Measurements from ENCODE around the gene DLGAP4.

DNA sequence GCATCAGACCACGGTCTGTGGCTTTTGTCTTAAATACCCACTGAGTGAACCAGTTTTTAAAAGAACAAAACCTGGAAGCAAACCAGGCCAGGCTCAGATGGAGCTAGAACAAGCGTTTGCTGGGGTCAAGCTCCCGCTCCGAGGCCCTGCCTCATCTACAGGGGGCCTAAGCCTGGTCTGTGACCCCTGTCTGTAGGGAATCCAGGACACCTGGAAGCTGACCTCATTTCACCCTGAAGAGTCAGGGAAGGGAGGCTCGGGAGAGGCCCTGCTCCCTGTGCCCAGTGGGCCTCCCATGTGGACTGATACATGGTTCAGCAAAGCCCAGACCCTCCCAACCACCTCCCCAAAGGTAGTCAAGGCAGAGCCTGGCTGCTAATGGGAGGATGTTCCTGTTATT is 26.8 kb upstream of the DLGAP4 start:
- TF ChIP-seq ZNF274 (IDR thresholded peaks at IDR 0.05; ENCODE audit: low read depth, low read length), result no peak
- no peak for TF ChIP-seq YY1 (IDR thresholded peaks at IDR 0.05; ENCODE audit: insufficient read depth, insufficient read length)
